ENCODE measurements around the gene ORAI3.
"Not testable (repeated sequence)": the region's sequence is repeated elsewhere in the genome, so short reads cannot be mapped to it uniquely, and the experiment has no call there.

ORAI3 gene

GRCh38 chr16:30923554-30924075 is 25.3 kb upstream of the ORAI3 start, which contains the start of gene FBXL19:
FBXL19 (plus strand) TSS chr16:30923572; CDS start chr16:30925755, 2,183 bp downstream.
- FAIRE-seq (no peak), DNase-seq (ENCODE audit: low spot score) (no peak)

GRCh38 chr16:30924076-30924912 is 24.6 kb upstream of the ORAI3 start:
- no peak for FAIRE-seq
- no peak for DNase-seq (ENCODE audit: low spot score)

- FAIRE-seq (no peak), DNase-seq (ENCODE audit: low spot score) (no peak)
These were observed 23.8 kb upstream of the ORAI3 start for GRCh38 chr16:30924913-30925631.

GRCh38 chr16:30925632-30925987 is 23.3 kb upstream of the ORAI3 start:
- FAIRE-seq (no peak), DNase-seq (ENCODE audit: low spot score) (no peak)

- FAIRE-seq, result no peak
These were observed 22.7 kb upstream of the ORAI3 start for GRCh38 chr16:30925995-30926811.

GRCh38 chr16:30926937-30927788 is 21.7 kb upstream of the ORAI3 start:
- FAIRE-seq (no peak), DNase-seq (ENCODE audit: low spot score) (no peak)

More at GRCh38 chr16:30925995-30926811, 22.7 kb upstream of the ORAI3 start:
- no peak for DNase-seq (ENCODE audit: low spot score)

- FAIRE-seq (no peak), DNase-seq (ENCODE audit: low spot score) (peak; percentile 37)
These were observed 21.0 kb upstream of the ORAI3 start for GRCh38 chr16:30927789-30928378.

- DNase-seq (ENCODE audit: low spot score) (no peak), FAIRE-seq (no peak)
These were observed 20.5 kb upstream of the ORAI3 start for GRCh38 chr16:30928390-30928789.

GRCh38 chr16:30929167-30929566 is 19.7 kb upstream of the ORAI3 start:
- DNase-seq (ENCODE audit: low spot score) (no peak), FAIRE-seq (no peak)

- FAIRE-seq (no peak), DNase-seq (ENCODE audit: low spot score) (no peak)
These were observed 18.7 kb upstream of the ORAI3 start for GRCh38 chr16:30930160-30930571.

GRCh38 chr16:30931068-30931650 is 17.7 kb upstream of the ORAI3 start:
- FAIRE-seq (no peak), DNase-seq (ENCODE audit: low spot score) (no peak)

- DNase-seq (ENCODE audit: low spot score) (peak; percentile 12), FAIRE-seq (no peak)
These were observed 13.9 kb upstream of the ORAI3 start for GRCh38 chr16:30934827-30935557.

GRCh38 chr16:30937692-30938091 is 11.2 kb upstream of the ORAI3 start:
- DNase-seq (ENCODE audit: low spot score), result no peak
- FAIRE-seq, result no peak

GRCh38 chr16:30939571-30939970 is 9.3 kb upstream of the ORAI3 start:
- FAIRE-seq, result not testable (repeated sequence)
- DNase-seq (ENCODE audit: low spot score), result peak; percentile 54

GRCh38 chr16:30941600-30942425 is 7.1 kb upstream of the ORAI3 start:
- DNase-seq (ENCODE audit: low spot score) (peak; percentile 55), FAIRE-seq (no peak)

GRCh38 chr16:30942426-30942806 is 6.5 kb upstream of the ORAI3 start:
- DNase-seq (ENCODE audit: low spot score) (no peak), FAIRE-seq (no peak)

- FAIRE-seq, result no peak
- DNase-seq (ENCODE audit: low spot score), result no peak
These were observed 4.5 kb upstream of the ORAI3 start for GRCh38 chr16:30944352-30944751.

Data from RCC 7860 (cell line).